GM10847 (cell line): ENCODE measurements around the gene TNIP2.

ENCODE experiments used
- POLR2A ChIP-seq: IDR thresholded peaks from 2 replicates; pipeline ENCODE4 v1.6.1; 2011; ENCODE audit not compliant: insufficient read length; ENCODE audit errors: extremely low read depth

The TNIP2 gene

DNA sequence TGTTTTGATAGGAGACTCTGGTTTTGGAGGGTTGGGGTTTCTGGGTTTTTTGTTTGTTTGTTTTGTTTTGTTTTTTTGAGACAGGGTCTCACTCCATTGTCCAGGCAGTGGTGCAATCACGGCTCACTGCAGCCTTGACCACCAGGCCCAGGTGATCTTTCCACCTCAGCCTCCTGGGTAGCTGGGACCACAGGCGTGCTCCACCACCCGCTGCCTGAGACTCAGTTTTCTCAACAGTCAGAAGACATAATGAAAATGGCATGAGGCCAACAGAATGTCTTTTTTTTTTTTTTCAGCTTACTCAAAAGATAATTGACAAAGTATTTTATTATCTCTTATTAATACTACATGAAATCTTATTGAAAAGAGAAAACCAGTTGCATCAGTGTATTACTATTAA, 32.4 kb downstream of the TNIP2 start:
- no peak for TF ChIP-seq POLR2A

DNA sequence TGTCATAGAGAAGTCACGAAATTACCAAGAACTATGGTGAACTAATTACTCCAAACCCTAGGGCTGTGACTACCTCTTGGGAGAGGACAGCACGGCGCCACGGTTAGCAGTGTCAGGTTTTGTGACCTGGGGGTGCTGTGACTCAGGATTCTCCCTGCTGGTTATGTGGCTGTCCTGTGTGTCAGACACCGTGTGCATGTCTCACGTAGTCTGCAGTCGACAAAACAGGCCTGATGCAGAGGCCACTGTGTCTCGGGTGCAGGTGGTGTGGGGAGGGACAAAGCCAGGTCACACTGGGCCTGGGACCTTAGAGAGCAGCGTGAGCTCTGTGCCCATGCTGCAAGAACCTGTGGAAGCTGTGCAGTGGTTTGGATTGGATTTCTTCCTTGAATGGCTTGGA, 34.1 kb downstream of the TNIP2 start:
- no peak for TF ChIP-seq POLR2A

DNA sequence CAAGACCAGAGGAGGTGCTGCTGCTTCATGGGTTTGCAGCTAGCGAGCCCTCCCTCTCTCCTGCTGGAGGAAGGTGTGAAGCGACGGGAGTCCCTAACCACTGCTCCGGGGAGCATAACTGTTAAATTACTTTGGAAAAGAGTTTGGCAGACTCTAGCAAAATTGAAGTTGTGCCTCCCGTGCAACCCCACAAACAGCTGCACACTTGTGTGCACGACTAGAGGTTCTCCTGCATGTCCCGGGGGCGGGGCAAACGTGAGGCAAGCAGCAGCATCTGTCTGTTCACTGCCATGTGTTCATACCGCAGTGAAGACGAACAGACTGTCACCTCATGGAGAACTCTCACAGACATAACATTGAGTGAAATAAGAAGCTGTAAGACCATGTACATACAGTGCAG, 34.5 kb downstream of the TNIP2 start:
- TF ChIP-seq POLR2A = no peak

DNA sequence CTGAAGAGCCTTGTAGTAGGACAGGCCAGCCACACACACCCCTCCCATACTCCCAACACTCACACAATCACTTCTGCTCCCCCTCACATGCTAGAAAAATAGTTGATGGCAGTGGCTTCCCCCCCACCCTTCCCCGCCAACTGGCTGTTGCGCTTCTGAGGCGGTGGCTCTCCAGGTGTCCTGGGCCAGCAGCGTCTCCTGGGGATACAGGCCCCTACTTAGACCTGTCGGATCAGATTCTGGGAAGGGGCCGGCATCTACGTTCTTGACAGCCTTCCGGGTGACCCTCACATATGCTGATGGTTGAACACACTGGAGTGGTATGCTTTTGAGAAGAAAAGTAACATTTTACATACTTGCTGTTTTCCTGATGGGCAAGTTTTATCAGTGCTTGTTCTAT, 39.9 kb downstream of the TNIP2 start:
- no peak for TF ChIP-seq POLR2A

DNA sequence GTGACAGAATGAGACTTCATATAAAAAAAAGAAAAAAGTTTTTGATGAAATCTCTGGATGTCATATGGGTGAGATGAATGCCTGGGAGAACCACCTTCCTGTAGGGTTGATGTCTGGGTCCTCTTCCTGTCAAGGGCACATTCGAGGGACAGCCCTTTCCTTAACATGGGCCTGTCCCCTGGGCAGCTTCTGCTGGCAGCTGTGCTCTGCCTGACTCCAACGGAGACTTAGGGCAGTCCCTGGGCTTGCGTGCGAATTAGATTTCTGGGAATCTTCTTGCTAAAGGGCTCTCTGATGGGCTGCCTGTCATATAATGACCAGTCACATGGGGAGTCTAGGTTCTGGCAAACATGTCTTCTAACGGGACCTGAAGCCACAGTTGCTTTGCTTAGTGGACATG, 40.7 kb downstream of the TNIP2 start:
- no peak for TF ChIP-seq POLR2A

DNA sequence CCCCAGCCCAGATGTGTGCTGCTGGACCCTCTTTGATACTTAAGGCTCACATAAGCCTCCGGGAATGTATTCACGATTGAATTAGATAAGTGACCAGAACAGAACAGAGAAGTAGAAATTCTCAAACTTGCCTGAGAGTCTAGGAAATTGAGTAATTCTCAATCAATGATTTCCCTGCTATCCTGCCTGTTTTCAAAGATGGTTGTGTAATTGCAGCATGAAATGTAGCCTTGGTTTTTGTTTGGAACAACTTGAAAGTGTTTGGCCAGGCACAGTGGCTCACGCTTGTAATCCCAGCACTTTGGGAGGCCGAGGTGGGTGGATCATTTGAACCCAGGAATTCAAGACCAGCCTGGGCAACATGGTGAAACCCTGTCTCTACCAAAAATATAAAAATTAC, 41.2 kb downstream of the TNIP2 start:
- TF ChIP-seq POLR2A = no peak

DNA sequence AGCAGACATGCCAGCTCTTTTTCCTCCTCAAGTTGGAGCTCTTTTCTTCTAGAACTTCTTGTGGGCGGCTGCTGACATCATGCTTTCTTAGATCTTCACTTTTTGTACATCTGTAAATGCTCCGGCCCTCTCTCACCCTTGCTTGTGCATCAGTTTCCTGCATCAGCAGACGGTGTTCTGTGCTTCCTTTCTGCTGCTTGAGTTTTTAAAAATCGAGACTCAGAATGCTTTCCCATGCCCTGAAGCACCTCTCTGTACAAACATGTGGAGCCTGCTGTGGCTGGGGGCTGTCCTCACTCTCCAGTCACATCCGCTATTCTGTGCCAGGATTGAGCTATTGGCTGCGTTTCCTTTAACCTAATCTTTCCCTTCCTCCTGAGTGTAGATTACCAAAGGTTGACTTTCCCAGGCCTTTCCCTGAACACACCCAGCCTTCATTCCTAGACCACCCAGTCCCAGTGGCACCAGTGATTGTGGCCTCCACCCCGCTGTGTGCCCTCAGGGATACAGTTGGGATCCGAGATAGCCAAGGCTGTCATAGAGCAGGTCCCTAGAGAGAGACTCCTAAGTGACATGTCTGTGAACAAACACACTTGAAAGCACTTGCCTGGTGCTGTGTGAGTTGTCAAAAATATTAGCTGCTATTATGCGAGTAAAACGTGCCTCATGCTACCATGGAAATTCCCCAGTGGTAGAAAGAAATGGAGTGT, 41.9 kb downstream of the TNIP2 start:
- no peak for TF ChIP-seq POLR2A

DNA sequence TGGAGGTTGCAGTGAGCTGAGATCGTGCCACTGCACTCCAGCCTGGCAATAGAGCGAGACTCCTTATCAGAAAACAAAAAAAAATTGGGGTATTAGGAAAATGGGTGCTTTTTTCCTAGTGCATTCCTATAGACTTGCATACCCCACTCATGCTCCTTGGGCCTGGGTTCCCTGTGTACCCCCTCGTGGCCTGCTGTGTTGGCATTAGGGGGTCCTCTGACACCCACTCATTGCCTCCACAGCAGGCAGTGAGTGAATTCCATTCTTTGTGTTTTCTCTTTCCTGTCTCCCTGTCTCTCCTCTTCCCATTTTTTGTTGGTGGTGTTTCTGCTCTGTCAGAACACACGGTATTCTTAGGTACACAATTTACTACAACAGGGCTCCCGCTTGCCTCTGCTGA, 42.8 kb downstream of the TNIP2 start:
- TF ChIP-seq POLR2A = no peak

DNA sequence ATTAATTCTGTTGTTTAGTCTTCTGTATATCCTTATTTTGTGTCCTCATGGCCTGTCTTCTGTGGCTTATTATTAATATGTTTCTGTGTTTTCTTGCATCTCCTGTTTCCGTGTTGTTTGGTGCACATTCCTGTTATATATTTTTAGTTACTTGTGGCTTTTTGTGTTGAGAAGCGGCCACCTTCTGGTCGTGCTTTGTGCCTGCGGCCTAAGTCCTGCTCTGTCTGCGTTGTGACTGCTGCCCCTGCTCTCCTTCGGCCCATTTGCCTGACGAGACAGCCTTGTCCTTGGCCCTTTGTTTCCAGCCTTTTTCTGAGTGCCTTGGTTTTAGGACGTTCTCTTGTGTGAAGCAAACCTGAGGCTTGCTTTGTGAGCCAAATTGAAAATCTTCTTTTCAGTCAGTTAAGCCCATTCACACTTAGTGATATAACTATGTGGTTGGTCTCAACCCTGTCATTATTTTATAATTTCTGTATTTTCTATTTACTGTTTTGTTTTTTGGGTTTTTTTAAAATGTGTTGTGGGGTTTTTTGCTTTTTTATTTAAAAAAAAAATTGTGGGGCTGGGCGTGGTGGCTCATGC, 43.8 kb downstream of the TNIP2 start:
- TF ChIP-seq POLR2A = no peak

DNA sequence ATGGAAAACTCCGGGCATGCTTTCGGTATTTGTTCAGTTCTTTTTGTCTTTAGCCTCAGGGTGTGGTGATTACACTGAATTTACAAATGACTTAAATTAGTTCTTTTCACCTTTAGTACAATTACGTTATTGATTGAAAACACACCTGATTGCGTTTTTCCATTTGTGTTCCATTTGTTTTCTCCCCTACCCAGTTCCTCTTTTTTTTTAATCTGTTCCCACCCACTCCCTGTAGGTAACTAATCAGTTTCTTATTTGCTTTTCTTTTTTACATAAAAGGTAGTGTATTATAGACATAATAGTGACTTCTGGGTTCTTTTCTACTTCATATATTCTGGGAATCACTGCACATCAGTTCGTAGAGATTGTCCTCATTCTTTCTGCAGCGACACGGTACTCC, 53.4 kb downstream of the TNIP2 start:
- no peak for TF ChIP-seq POLR2A

DNA sequence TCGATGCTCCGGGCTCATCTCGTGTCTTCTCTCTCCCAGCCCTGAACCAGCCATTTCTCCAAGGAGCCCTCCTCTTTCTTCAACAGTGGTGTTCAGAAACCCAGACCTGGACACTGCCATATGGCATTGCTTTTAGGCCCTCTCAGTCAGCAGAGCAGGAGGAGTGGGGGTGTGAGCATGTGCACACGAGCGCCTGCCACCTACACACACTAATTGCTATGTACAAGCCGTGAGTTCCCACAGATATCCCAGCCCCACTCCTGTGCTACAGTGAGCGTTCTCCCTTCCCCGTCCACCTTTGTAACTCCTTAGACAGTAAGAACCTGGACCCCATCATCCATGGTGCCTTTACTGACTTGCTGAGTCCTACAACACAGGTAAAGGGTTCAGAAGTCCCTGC, 53.8 kb downstream of the TNIP2 start:
- no peak for TF ChIP-seq POLR2A

DNA sequence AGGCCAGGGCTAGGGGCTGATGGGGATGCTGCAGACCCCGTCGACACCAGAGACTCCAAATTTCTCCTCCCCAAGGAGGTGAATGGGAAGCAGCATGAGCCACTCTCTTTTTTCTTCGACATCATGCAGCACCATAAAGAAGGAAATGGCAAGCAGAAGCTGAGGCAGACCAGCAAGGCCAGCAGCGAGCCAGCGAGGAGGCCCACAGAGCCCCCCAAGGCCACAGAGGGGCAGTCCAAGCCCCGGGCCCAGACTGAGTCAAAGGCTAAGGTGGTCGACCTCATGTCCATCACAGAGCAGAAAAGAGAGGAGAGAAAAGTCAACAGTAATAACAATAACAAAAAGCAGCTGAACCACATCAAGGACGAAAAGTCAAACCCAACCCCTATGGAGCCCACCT, 56.1 kb downstream of the TNIP2 start:
- TF ChIP-seq POLR2A = no peak

DNA sequence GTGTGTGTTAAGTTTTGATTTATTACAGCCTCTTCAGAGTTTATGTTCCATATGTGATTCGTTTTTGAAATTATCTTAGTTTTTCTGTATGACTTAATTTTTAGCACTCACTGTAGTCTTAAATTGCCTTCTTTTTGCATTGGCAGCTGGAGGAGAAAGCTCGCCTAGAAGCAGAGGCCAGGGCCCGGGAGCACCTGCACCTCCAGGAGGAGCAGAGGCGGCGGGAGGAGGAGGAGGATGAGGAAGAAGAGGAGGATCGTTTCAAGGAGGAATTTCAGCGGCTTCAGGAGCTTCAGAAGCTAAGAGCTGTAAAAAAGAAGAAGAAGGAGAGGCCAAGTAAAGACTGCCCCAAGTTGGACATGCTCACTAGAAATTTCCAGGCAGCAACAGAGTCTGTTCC, 56.6 kb downstream of the TNIP2 start:
- TF ChIP-seq POLR2A = no peak

DNA sequence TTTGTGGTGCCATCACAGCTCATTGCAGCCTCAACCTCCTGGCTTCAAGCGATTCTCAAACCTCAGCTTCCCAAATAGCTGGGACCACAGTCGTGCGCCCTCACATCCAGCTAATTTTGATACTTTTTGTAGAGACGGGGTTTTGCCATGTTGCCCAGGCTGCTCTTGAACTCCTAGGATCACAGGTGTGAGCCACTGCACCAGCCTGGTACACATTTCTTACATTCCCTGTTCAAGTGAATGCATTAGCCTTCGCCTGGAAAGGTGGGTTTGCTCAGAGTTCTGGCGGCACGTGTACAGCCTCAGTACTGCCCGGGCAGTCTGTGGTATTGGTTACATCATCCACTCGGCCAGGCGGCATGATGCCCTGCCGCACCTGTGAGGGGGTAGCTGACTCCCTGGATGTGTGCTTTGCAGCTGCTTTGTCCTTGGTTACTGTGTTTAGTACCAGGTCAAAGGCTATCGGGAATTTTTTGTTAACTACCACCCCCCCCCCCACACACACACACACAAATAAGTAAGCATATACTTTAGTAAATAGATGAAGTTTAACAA, 57.1 kb downstream of the TNIP2 start:
- TF ChIP-seq POLR2A = no peak

DNA sequence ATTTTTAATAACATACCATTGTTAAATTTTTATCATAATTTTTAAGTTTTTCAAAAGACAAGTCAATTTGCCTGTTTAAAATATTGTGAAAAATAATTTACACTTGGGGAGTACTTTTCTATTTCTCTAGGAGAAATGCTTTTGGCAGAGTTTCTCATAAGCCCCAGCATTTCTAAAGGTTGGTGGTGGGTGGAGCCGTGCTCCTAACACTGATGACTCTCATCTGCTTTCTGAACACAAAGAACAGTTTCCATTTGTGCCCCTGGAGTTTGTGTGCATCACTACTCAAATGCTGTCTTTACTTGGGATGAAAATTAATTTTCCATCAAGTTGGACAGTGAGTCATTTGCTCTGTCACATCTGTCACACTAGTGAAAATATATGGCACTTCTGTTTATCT, 57.6 kb downstream of the TNIP2 start:
- no peak for TF ChIP-seq POLR2A

DNA sequence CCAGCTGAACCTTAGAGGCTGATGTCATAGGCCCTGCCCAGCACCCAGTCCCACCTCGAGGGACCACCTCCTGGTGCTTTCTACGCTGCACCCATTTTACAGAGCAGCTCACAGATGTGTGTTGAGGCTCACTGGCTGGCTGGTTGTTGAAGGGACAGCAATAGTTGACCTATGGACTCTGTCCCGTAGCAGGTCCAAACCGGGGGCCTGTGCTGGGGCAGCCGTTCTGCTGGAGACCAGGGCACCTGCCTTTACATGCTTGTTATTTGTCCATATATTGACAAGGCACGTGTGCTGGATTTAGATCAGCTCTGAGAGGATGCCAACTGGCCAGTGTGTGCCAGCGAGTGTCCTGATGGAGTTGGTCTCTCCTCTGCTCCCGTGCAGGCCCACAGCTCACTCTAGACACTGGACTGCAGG, 58.1 kb downstream of the TNIP2 start:
- no peak for TF ChIP-seq POLR2A

DNA sequence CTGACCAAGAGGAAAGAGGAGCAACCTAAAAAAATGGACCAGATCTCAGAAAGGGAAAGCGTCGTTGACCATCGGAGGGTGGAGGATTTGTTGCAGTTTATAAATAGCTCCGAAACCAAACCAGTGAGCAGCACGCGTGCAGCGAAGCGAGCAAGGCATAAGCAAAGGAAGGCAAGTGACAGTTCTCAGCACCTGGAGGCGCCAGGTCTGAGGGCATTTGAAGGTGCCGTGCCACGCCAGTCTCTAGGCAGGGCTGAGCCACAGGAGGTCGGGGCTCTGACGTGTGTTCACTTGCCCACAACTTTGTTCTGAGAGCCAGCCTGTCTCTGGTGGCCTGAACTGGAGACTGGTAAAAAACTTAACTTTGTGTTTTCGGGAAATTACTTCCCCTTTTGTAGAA, 59.7 kb downstream of the TNIP2 start:
- no peak for TF ChIP-seq POLR2A

DNA sequence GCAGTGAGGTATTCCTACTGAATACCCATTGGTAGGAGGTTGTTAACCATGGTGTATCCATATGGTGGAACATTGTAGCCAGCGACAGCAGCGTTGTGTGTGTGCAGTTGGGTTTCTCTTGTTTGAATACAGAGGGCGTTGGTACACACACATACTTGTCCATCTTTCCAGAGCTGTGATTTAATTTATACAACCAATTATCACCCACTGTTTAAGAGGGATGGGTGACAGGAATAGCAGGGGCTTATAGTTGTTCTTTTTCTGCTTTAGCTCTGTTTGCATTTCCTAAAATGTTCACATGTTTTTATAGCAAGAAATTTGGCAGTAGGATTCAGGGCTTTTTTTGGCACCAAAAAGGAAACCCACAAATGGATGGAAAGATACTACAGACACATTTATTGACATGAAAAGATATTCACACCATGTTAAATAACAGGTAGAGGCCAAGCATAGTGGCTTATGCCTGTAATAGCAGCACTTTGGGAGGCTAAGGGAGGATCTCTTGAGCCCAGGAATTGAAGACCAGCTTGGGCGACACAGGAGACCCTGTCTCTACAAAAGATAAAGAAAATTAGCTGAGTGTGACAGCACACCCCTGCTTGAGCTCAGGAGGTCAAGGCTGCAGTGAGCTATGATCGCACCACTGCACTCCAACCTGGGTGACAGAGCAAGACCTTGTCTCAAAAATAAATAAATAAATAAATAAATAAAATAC, 60.6 kb downstream of the TNIP2 start:
- TF ChIP-seq POLR2A = no peak
